CD4-positive, alpha-beta T cell treated with Interleukin-4 for 4 hours (primary cell): ENCODE results near the gene CDYL.

ENCODE experiments used
- DNase-seq: peaks from one replicate; pipeline ENCODE4 v3.0.0-alpha.2; 2020

CDYL gene

GRCh38 chr6:4910037-4910760, 134.0 kb downstream of the CDYL start:
- DNase-seq: no peak

- no peak for DNase-seq
Observed at GRCh38 chr6:4912559-4912958, 136.4 kb downstream of the CDYL start.

- no peak for DNase-seq
Observed at GRCh38 chr6:4913705-4914419, 137.7 kb downstream of the CDYL start.

- DNase-seq: no peak
Observed at GRCh38 chr6:4914420-4915159, 138.4 kb downstream of the CDYL start.

- DNase-seq: no peak
Observed at GRCh38 chr6:4916954-4917561, 140.9 kb downstream of the CDYL start.

- DNase-seq: no peak
Observed at GRCh38 chr6:4920914-4921410, 144.8 kb downstream of the CDYL start.

GRCh38 chr6:4922488-4923037, 146.4 kb downstream of the CDYL start:
- no peak for DNase-seq

GRCh38 chr6:4923081-4923480, 146.9 kb downstream of the CDYL start:
- no peak for DNase-seq

- no peak for DNase-seq
Observed at GRCh38 chr6:4924661-4925271, 148.6 kb downstream of the CDYL start.

- no peak for DNase-seq
Observed at GRCh38 chr6:4925580-4925979, 149.4 kb downstream of the CDYL start.

- DNase-seq: no peak
Observed at GRCh38 chr6:4928426-4928825, 152.2 kb downstream of the CDYL start.

GRCh38 chr6:4929097-4929718, 153.0 kb downstream of the CDYL start:
- no peak for DNase-seq

- DNase-seq: no peak
Observed at GRCh38 chr6:4930025-4930691, 154.0 kb downstream of the CDYL start.

- no peak for DNase-seq
Observed at GRCh38 chr6:4931530-4932227, 155.5 kb downstream of the CDYL start.

- no peak for DNase-seq
Observed at GRCh38 chr6:4932228-4932903, 156.2 kb downstream of the CDYL start.

- no peak for DNase-seq
Observed at GRCh38 chr6:4935486-4935885, 159.3 kb downstream of the CDYL start.

- no peak for DNase-seq
Observed at GRCh38 chr6:4935975-4936680, 159.9 kb downstream of the CDYL start.

GRCh38 chr6:4936681-4937041, 160.5 kb downstream of the CDYL start:
- peak; percentile 41 for DNase-seq

- DNase-seq: no peak
Observed at GRCh38 chr6:4937414-4937813, 161.2 kb downstream of the CDYL start.

GRCh38 chr6:4939241-4939640, 163.0 kb downstream of the CDYL start:
- no peak for DNase-seq
